Neural cell (in vitro differentiated cells): ENCODE results near the gene SF3B3. TPM values are rescaled to one million over a fixed set of nuclear protein-coding genes. Genes with fewer than 3 reads are reported as not detected.

Experiments used
- H2AFZ ChIP-seq: fragments of 200-600, 300-800 bp; sonication (generic), shearing (Covaris generic); 2 replicates; pipeline ENCODE4 v1.6.0; 2014; ENCODE audit warnings: low read depth, mild to moderate bottlenecking, antibody characterized with exemption, low read length, moderate library complexity
- H3F3A ChIP-seq: fragments of 200-600 bp; shearing (Covaris generic); 2 replicates; pipeline ENCODE4 v1.6.1; 2016; ENCODE audit warnings: mild to moderate bottlenecking, moderate library complexity, mixed read lengths, antibody characterized with exemption, low read length; ENCODE audit not compliant: insufficient read depth, poor library complexity, severe bottlenecking
- H3K27ac ChIP-seq: fragments of 200-600, 300-800 bp; sonication (generic), shearing (Covaris generic); 2 replicates; pipeline ENCODE4 v1.5.1; 2014; ENCODE audit warnings: mild to moderate bottlenecking, low read length, moderate library complexity
- H3K27me3 ChIP-seq: fragments of 300-800, 200-600 bp; sonication (generic), shearing (Covaris generic); 2 replicates; pipeline ENCODE4 v1.6.0; 2014; ENCODE audit warnings: mild to moderate bottlenecking, low read depth, low read length, moderate library complexity; ENCODE audit not compliant: insufficient read depth
- H3K36me3 ChIP-seq: fragments of 300-800, 200-600 bp; sonication (generic), shearing (Covaris generic); 2 replicates; pipeline ENCODE4 v1.5.1; 2014; ENCODE audit warnings: mild to moderate bottlenecking, antibody characterized with exemption, low read length, moderate library complexity; ENCODE audit not compliant: insufficient read depth
- H3K4me2 ChIP-seq: fragments of 300-800, 200-600 bp; sonication (generic), shearing (Covaris generic); 2 replicates; pipeline ENCODE4 v1.6.0; 2014; ENCODE audit warnings: mild to moderate bottlenecking, low read length
- H3K4me3 ChIP-seq: fragments of 300-800, 200-600 bp; sonication (generic), shearing (Covaris generic); 2 replicates; pipeline ENCODE4 v1.5.1; 2014; ENCODE audit warnings: mild to moderate bottlenecking, low read length, moderate library complexity
- H3K79me2 ChIP-seq: fragments of 200-600 bp; shearing (Covaris generic); replicated peaks from 2 replicates; pipeline ENCODE4 v1.6.0; 2014; ENCODE audit warnings: mild to moderate bottlenecking, low read length, moderate library complexity; ENCODE audit not compliant: insufficient read depth
- H3K9ac ChIP-seq: fragments of 300-800, 200-600 bp; sonication (generic), shearing (Covaris generic); 2 replicates; pipeline ENCODE4 v1.6.1; 2016; ENCODE audit warnings: mild to moderate bottlenecking, low read length, mixed read lengths
- H3K9me2 ChIP-seq: fragments of 200-600 bp; shearing (Covaris generic); 2 replicates; pipeline ENCODE4 v1.6.1; 2016; ENCODE audit warnings: mild to moderate bottlenecking, low read length, mixed read lengths; ENCODE audit not compliant: insufficient read depth
- H3K9me3 ChIP-seq: fragments of 200-600, 300-800 bp; sonication (generic), shearing (Covaris generic); 2 replicates; pipeline ENCODE4 v1.6.1; 2016; ENCODE audit warnings: mild to moderate bottlenecking, mixed run types, low read length, moderate library complexity, mixed read lengths
- H4K20me1 ChIP-seq: fragments of 200-600 bp; shearing (Covaris generic); 2 replicates; pipeline ENCODE4 v1.6.1; 2016; ENCODE audit warnings: mild to moderate bottlenecking, mixed run types; ENCODE audit not compliant: insufficient read depth
- EP300 ChIP-seq: fragments of 450-650 bp; conservative IDR thresholded peaks from 2 replicates; pipeline ENCODE4 v1.6.1; 2014; ENCODE audit warnings: antibody characterized with exemption, mild to moderate bottlenecking, moderate library complexity; ENCODE audit not compliant: poor library complexity, severe bottlenecking
- EZH2 ChIP-seq: fragments of 200-600, 300-800 bp; shearing (Covaris generic), sonication (generic); IDR thresholded peaks from 2 replicates; pipeline ENCODE4 v1.6.1; 2014; ENCODE audit warnings: antibody characterized with exemption, low read length, borderline replicate concordance, mild to moderate bottlenecking; ENCODE audit not compliant: insufficient read depth, poor library complexity, severe bottlenecking
- MXI1 ChIP-seq: fragments of 450-650 bp; conservative IDR thresholded peaks from 2 replicates; pipeline ENCODE4 v1.6.1; 2014; ENCODE audit warnings: antibody characterized with exemption, mild to moderate bottlenecking; ENCODE audit not compliant: poor library complexity, severe bottlenecking
- POLR2AphosphoS5 ChIP-seq: IDR thresholded peaks from 2 replicates; pipeline ENCODE4 v1.6.1; 2012
- RAD21 ChIP-seq: fragments of 450-650 bp; conservative IDR thresholded peaks from 2 replicates; pipeline ENCODE4 v1.6.1; 2014; ENCODE audit warnings: antibody characterized with exemption, mild to moderate bottlenecking, moderate library complexity
- SMC3 ChIP-seq: fragments of 450-650 bp; conservative IDR thresholded peaks from 2 replicates; pipeline ENCODE4 v1.6.1; 2014; ENCODE audit warnings: antibody characterized with exemption, mild to moderate bottlenecking, moderate library complexity; ENCODE audit not compliant: poor library complexity
- TAF1 ChIP-seq: IDR thresholded peaks from 2 replicates; pipeline ENCODE4 v1.6.1; 2012; ENCODE audit warnings: low read depth
- polyA plus RNA-seq: library from polyadenylated mRNA; depleted of rRNA; stranded (reverse); fragments of >200 nt; gene quantifications from 2 replicates; pipeline ENCODE4 v1.2.3, GENCODE V29; 2014
- TF ChIP-seq, protein P1 (sequence below): IDR thresholded peaks from 2 replicates; pipeline ENCODE4 v1.6.1; 2012; ENCODE audit warnings: borderline replicate concordance
- TF ChIP-seq, protein P2 (sequence below): fragments of 450-650 bp; IDR thresholded peaks from 2 replicates; pipeline ENCODE4 v1.5.1; 2014; ENCODE audit warnings: antibody characterized with exemption, mild to moderate bottlenecking, moderate library complexity; ENCODE audit not compliant: poor library complexity, severe bottlenecking

The SF3B3 gene
- polyA plus RNA-seq, 1 donor from 2014 or later, result 90.0 TPM

DNA sequence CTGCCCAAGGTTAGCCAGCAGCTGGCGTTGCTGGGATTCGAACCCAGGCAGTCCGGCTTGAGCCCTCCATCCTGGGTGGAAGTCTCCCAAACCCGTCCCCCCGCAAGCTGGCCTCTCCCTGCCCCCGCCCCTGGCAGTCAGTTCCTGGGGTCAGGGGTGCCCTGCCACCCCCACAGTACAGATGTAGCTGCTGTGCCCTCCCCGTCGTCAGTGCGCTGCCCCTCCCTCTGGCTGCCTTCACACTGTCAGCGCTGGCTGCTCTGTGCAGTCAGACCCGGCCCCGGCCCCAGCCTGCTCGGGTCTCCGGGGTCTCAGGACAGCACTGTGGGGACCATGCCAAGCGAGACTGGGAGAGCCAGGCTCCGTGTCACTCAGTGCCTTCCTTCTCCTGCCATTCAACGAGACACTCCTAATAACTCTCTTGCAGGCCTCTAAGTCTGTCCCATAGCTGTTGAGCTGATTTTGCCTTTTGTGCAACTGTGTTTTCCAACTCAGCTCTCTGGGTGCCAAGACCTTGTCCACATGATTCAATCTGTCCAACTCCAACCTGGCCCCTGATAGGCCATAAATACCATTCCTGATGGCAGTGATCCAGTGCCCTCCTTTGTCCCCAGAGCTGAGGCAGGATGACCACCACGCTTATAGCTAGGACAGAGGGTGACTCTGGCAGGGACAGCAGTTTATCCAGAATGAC, 67.3 kb downstream of the SF3B3 start:
- Histone ChIP-seq H3K27ac (no peak overlapping the region), H3F3A (no peaks in the 10 kb centered on the region), H2AFZ (no peak overlapping the region), H3K9me3 (no peaks in the 10 kb centered on the region), H4K20me1 (no peaks in the 10 kb centered on the region), H3K9me2 (no peaks in the 10 kb centered on the region), H3K4me2 (no peak overlapping the region), H3K27me3 (no peaks in the 10 kb centered on the region), H3K9ac (no peak overlapping the region), H3K36me3 (no peaks in the 10 kb centered on the region), H3K4me3 (no peak overlapping the region), H3K79me2 (no peaks in the 10 kb centered on the region)
- TF ChIP-seq SMC3 (no peak), MXI1 (no peak), POLR2AphosphoS5 (no peak), EP300 (no peak), EZH2 (no peak), RAD21 (no peak), TAF1 (no peak)
- TF ChIP-seq, protein P1, sequence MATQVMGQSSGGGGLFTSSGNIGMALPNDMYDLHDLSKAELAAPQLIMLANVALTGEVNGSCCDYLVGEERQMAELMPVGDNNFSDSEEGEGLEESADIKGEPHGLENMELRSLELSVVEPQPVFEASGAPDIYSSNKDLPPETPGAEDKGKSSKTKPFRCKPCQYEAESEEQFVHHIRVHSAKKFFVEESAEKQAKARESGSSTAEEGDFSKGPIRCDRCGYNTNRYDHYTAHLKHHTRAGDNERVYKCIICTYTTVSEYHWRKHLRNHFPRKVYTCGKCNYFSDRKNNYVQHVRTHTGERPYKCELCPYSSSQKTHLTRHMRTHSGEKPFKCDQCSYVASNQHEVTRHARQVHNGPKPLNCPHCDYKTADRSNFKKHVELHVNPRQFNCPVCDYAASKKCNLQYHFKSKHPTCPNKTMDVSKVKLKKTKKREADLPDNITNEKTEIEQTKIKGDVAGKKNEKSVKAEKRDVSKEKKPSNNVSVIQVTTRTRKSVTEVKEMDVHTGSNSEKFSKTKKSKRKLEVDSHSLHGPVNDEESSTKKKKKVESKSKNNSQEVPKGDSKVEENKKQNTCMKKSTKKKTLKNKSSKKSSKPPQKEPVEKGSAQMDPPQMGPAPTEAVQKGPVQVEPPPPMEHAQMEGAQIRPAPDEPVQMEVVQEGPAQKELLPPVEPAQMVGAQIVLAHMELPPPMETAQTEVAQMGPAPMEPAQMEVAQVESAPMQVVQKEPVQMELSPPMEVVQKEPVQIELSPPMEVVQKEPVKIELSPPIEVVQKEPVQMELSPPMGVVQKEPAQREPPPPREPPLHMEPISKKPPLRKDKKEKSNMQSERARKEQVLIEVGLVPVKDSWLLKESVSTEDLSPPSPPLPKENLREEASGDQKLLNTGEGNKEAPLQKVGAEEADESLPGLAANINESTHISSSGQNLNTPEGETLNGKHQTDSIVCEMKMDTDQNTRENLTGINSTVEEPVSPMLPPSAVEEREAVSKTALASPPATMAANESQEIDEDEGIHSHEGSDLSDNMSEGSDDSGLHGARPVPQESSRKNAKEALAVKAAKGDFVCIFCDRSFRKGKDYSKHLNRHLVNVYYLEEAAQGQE, result no peak
- TF ChIP-seq, protein P2, sequence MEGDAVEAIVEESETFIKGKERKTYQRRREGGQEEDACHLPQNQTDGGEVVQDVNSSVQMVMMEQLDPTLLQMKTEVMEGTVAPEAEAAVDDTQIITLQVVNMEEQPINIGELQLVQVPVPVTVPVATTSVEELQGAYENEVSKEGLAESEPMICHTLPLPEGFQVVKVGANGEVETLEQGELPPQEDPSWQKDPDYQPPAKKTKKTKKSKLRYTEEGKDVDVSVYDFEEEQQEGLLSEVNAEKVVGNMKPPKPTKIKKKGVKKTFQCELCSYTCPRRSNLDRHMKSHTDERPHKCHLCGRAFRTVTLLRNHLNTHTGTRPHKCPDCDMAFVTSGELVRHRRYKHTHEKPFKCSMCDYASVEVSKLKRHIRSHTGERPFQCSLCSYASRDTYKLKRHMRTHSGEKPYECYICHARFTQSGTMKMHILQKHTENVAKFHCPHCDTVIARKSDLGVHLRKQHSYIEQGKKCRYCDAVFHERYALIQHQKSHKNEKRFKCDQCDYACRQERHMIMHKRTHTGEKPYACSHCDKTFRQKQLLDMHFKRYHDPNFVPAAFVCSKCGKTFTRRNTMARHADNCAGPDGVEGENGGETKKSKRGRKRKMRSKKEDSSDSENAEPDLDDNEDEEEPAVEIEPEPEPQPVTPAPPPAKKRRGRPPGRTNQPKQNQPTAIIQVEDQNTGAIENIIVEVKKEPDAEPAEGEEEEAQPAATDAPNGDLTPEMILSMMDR, result no peak

DNA sequence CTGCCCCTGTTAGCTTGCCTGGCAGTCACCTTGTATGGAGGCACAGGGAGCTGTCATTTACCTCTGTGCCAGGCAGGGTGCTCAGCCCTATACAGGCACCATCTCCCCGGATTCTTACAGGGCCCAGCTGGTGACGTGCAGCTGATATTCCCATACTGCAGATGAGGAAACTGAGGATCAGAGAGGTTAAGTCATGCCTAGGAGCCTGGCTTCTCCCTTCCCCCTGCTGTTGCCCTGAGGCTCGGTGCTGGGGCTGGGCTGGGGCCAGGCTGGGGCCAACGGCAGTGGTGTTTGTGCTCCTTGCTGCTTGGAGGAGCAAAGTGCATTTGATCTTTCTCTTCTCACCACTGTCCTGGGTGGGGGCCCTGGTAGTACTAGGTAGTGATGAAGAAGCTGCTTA, 68.0 kb downstream of the SF3B3 start:
- no peak overlapping the region for H3K27ac ChIP-seq
- H4K20me1 ChIP-seq, result no peaks in the 10 kb centered on the region
- H3K9me2 ChIP-seq, result no peaks in the 10 kb centered on the region
- H3K9me3 ChIP-seq, result no peaks in the 10 kb centered on the region
- H3F3A ChIP-seq, result no peaks in the 10 kb centered on the region
- no peak overlapping the region for H3K4me3 ChIP-seq
- no peak overlapping the region for H2AFZ ChIP-seq
- H3K4me2 ChIP-seq, result no peak overlapping the region
- no peak for TF ChIP-seq MXI1
- TF ChIP-seq, protein P1, result no peak
- TF ChIP-seq, protein P2, result no peak
- TF ChIP-seq TAF1, result no peak
- TF ChIP-seq SMC3, result no peak
- no peak for TF ChIP-seq RAD21
- no peak for TF ChIP-seq EP300
- no peak for TF ChIP-seq EZH2
- no peak for TF ChIP-seq POLR2AphosphoS5
- no peaks in the 10 kb centered on the region for H3K27me3 ChIP-seq
- H3K79me2 ChIP-seq, result no peaks in the 10 kb centered on the region
- no peak overlapping the region for H3K9ac ChIP-seq
- no peaks in the 10 kb centered on the region for H3K36me3 ChIP-seq
